NCI-H2196 treated with DMSO at 0.1 percent for 48 hours (cell line): Measurements from ENCODE around the gene GSN.

Experiments
- DNase-seq: peaks from one replicate; lab custom pipeline; 2025; ENCODE audit not compliant: unreplicated experiment; lab: John Stamatoyannopoulos, UW

GSN gene

DNA sequence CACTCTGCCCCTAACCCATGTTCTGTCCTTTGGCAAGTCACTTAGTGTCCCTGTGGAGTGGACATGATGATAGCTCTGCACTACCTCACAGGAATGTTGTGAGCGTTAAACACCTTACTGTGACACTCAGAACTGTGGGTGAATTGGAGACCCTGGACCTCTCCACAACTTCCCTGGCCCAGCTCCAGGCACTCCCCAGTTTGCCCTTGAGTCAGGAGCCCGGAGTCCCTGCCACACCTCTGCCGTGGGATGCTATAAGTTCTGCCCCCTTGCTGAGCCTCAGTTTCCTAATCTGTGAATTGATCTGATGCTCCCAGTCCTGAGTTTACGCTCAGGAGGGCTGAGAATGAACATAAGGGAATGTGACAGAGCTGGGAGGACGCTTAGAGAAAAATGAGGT, 34.4 kb downstream of the GSN start:
- no peak for DNase-seq

GRCh38 chr9:121302786-121303185, 34.8 kb downstream of the GSN start:
- no peak for DNase-seq

GRCh38 chr9:121303456-121304451, 35.8 kb downstream of the GSN start:
- DNase-seq: no peak

GRCh38 chr9:121304707-121305106, 36.7 kb downstream of the GSN start:
- DNase-seq: no peak

DNA sequence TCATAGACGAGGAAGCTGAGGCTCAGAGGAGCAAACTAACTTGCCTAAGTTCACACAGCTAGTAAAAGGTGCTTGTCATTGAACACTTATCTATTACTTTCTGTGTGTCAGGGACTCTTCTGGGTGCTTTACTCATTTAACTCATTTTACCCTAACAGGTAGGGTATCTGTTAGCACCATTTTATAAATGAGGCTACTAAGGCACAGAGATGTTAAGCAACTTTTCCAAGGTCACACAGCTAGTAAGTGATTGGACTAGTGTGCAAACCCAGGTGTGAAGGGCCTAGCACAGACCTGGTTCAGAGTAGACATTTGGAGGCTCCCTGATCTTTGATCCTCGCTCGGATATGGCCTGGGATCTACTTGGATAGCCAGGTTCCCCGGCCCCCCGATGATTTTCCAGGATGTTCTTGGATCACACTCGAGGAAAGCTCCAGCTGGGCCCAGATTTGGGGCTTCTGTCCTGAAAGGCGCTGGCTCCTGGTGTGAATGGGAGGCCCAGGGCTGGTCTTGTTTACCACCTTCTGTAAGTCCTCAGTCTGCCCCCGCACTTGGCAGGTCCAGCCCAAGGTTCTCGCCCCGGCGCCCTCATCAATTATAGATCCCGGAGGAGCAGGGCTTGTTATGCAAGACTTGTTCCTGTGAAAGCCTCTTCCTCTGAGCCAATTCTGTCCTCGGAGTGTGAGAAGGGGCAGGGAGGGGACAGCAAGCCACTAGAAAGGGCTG, 37.5 kb downstream of the GSN start:
- no peak for DNase-seq

GRCh38 chr9:121307976-121308375, 40.0 kb downstream of the GSN start:
- no peak for DNase-seq

DNA sequence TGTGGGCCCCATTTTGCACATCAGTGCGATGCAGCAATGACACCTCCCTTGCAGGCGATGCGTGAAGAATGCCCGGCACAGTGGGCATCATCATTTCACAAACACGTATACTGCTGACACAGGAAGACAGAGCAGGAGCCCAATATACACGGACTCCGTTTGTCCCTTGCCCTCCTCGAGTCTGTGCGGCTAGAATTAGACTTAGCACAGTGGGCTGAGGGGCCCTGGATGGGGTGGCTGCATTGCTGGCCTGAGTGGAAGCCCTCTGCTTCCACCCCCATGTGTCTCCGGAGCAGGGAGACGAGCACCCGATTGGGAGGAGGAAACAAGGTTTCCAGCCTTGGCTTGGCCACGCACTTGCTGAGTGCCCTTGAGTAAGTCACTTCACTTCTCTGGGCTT, 40.8 kb downstream of the GSN start:
- DNase-seq: no peak

GRCh38 chr9:121309171-121309570, 41.2 kb downstream of the GSN start:
- no peak for DNase-seq

- DNase-seq: no peak
These were observed 42.0 kb downstream of the GSN start for GRCh38 chr9:121309833-121310425.

- DNase-seq: no peak
These were observed 42.6 kb downstream of the GSN start for GRCh38 chr9:121310571-121310970.

DNA sequence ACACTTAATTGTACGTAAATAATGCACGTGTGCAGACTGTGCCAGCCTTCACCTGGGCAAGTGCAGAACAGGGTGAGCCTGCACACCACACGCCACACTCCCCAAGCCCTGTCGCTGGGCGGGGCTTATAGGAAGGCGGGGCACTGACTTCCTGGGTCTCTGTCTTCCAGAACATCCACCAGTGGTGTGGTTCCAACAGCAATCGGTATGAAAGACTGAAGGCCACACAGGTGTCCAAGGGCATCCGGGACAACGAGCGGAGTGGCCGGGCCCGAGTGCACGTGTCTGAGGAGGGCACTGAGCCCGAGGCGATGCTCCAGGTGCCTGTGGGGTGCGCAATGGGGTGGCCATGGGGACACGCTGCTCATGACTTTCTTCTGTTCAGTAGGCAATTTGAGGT, 44.2 kb downstream of the GSN start:
- DNase-seq: no peak

- DNase-seq: no peak
These were observed 45.6 kb downstream of the GSN start for GRCh38 chr9:121313458-121314152.

GRCh38 chr9:121316378-121316777, 48.4 kb downstream of the GSN start:
- DNase-seq: no peak

GRCh38 chr9:121316852-121317373, 49.0 kb downstream of the GSN start:
- DNase-seq: no peak

DNA sequence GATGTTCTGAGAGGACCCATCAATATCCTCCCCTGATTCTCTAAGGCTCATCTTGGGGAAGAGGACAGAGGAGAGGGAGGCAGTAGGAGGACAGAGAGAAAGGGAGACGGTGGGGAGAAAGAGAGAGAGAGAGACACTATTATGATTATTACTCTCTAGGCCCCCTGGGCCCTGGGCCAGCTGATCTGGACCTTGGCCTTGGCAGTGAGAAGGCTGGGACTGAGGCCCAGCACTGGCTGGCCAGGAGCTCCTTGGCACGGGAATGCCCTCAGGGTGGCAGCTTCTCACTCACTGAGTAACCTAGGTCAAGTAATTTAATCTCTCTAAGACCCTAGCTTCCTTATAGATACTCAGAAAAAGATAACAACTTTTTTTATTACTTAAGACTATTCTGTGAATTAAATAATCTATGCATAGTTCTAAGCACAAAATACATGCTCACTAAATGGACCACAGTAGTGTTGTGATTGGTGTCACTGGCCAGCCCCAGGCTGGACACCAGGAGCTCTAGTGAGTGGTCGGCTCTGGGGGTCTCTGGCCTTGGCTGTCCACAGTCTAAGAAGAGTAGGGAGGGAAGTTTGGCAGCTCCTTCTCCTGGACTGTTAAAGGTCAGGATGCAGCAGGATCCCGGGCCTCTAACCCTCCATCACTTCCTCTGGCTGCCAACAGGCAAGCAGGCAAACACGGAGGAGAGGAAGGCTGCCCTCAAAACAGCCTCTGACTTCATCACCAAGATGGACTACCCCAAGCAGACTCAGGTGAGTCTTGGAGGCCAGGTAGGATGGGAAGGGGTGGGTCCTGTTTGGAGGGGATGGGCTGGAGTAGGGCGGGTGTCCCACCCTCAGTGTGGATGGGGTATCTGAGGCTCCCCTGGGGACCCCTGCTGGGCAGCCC, 50.0 kb downstream of the GSN start:
- DNase-seq: no peak

DNA sequence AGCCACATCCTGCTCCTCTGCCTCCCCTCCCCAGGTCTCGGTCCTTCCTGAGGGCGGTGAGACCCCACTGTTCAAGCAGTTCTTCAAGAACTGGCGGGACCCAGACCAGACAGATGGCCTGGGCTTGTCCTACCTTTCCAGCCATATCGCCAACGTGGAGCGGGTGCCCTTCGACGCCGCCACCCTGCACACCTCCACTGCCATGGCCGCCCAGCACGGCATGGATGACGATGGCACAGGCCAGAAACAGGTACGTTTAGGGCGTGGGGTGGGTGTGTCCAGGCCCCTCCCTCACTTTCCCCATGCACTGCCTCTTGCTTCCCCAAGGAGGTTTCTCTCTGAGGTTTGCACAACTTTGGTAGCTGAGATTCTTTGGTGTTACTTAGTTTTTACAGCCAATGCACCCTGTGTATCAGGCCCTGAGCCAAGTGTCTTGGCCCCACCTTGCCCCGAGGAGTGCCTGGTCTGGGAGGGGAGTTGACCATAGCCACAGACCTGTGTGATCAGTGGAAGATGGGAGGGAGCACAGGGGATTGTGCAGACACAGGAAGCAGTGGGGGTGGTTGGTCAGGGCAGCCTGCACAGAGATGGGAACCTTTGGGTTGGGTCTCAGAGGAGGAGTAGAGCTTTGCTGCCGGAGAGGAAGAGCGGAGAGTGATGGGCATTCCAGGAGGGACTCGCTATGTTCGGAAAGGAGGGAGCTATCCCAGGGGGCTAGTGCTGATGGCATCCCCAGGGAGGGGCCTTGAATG, 50.8 kb downstream of the GSN start:
- DNase-seq: no peak

DNA sequence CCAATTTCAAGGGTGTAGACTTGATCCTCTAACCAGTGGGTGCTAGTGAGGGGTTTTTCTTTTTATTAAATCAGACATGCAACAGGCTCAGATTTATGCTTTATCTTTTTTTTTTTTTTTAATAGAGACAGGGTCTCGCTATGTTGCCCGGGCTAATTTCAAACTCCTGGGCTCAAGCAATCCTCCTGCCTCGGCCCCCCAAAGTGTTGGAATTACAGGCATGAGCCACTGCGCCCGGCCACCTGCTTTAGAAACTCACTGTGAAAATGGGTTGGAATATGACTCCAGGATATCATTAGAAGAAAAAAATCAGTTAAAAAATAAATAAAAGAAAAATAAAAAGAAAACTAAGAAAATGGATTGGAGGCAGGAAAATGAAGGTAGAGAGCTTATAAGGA, 51.4 kb downstream of the GSN start:
- DNase-seq: no peak

DNA sequence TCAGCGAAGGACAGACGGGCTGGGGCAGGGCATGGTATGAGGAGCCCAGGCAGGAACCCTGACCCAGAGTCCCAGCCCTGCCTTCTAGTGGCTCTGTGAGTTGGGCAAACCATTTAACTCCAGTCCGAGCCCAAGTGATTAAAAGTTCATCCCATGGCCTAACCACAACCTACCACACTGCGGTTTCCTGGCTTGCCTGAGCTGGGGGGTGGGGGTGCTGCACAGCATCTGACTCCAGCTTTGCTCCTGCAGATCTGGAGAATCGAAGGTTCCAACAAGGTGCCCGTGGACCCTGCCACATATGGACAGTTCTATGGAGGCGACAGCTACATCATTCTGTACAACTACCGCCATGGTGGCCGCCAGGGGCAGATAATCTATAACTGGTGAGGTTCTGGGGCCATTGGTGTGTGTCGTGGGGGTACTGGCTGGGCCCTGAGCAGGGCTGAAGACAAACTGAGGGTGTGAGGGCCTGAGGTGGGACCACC, 53.1 kb downstream of the GSN start:
- DNase-seq: no peak
